GM18517 (cell line): ENCODE results near the gene CHD6.

Source experiments
- ATAC-seq: cut with Tn5 transposase; IDR thresholded peaks from one replicate; pipeline ENCODE4 v1.9.1; 2021; ENCODE audit warnings: mild to moderate bottlenecking, moderate library complexity; ENCODE audit not compliant: unreplicated experiment

The CHD6 gene

GRCh38 chr20:41508335-41508734 lies 109.8 kb downstream of the CHD6 start:
- ATAC-seq: no peak

GRCh38 chr20:41507851-41508250 lies 110.3 kb downstream of the CHD6 start:
- ATAC-seq: no peak

- ATAC-seq: no peak
Measured at GRCh38 chr20:41507436-41507835, 110.7 kb downstream of the CHD6 start.

- ATAC-seq: no peak
Measured at GRCh38 chr20:41506192-41506915, 111.8 kb downstream of the CHD6 start.

- ATAC-seq: no peak
Measured at GRCh38 chr20:41505184-41505583, 113.0 kb downstream of the CHD6 start.

GRCh38 chr20:41501376-41501775 lies 116.8 kb downstream of the CHD6 start:
- ATAC-seq: no peak

GRCh38 chr20:41499961-41500725 lies 118.0 kb downstream of the CHD6 start:
- ATAC-seq: no peak

- no peak for ATAC-seq
Measured at GRCh38 chr20:41499064-41499463, 119.1 kb downstream of the CHD6 start.

- ATAC-seq: no peak
Measured at GRCh38 chr20:41497186-41497895, 120.8 kb downstream of the CHD6 start.

GRCh38 chr20:41494451-41494850 lies 123.7 kb downstream of the CHD6 start:
- ATAC-seq: no peak

GRCh38 chr20:41483553-41483930 lies 134.6 kb downstream of the CHD6 start:
- no peak for ATAC-seq

GRCh38 chr20:41482647-41483552 lies 135.3 kb downstream of the CHD6 start:
- no peak for ATAC-seq

GRCh38 chr20:41480054-41480770 lies 138.0 kb downstream of the CHD6 start:
- ATAC-seq: no peak

- ATAC-seq: no peak
Measured at GRCh38 chr20:41479113-41479512, 139.1 kb downstream of the CHD6 start.

GRCh38 chr20:41478026-41478425 lies 140.2 kb downstream of the CHD6 start:
- ATAC-seq: no peak

- no peak for ATAC-seq
Measured at GRCh38 chr20:41476446-41476845, 141.7 kb downstream of the CHD6 start.

- no peak for ATAC-seq
Measured at GRCh38 chr20:41476013-41476441, 142.2 kb downstream of the CHD6 start.

GRCh38 chr20:41475503-41475902 lies 142.7 kb downstream of the CHD6 start:
- no peak for ATAC-seq

GRCh38 chr20:41470362-41471095 lies 147.6 kb downstream of the CHD6 start:
- ATAC-seq: no peak
